Measurements from ENCODE around the gene ZNF462. TPM values are rescaled to one million over a fixed set of nuclear protein-coding genes. Genes with fewer than 3 reads are reported as not detected.

Gene ZNF462
- total and polyA plus RNA-seq, 2 experiments from 2014 or later = 40.0 to 101 TPM

- no peak for TF ChIP-seq ZNF462 (CRISPR knock-in tag; IDR thresholded peaks at IDR 0.05)
- no peak for TF ChIP-seq CREB1 (CRISPR knock-in tag; IDR thresholded peaks at IDR 0.05; ENCODE audit: low read depth)
- TF ChIP-seq REST (IDR thresholded peaks at IDR 0.05; ENCODE audit: unreplicated experiment) = no peak
- TF ChIP-seq POLR2AphosphoS5 (IDR thresholded peaks at IDR 0.05; ENCODE audit: low read depth) = no peak
- no peak for TF ChIP-seq EZH2phosphoT487 (IDR thresholded peaks at IDR 0.05; ENCODE audit: unreplicated experiment)
Measured at GRCh38 chr9:106820866-106821265, 42.1 kb upstream of the ZNF462 start (continued).

GRCh38 chr9:106828070-106828469, 34.9 kb upstream of the ZNF462 start:
- peak overlapping the region; percentile 53; the same call in 1 of the 2 replicates for H2AFZ ChIP-seq
- no peaks in the 10 kb centered on the region for H4K20me1 ChIP-seq (replicated peaks; ENCODE audit: insufficient read depth)
- H3K4me3 ChIP-seq = no peak overlapping the region
- Mint-ChIP-seq H3K36me3 (ENCODE audit: low read depth) (no peaks in the 10 kb centered on the region), H3K9me3 (peaks cover 2% of the 10 kb centered on the region; the same call in 2 of the 3 replicates), H3K4me1 (0 out of 3 replicates have a peak, but pooled peaks cover 3% of the 10 kb centered on the region), H3K27ac (no peak overlapping the region), H3K4me3 (no peak overlapping the region), H3K27me3 (ENCODE audit: insufficient read depth, low read depth, poor library complexity) (no peaks in the 10 kb centered on the region)
- H3K9me2 ChIP-seq (ENCODE audit: insufficient read depth) = 0 out of 2 replicates have a peak, but pooled peaks cover 6% of the 10 kb centered on the region
- no peaks in the 10 kb centered on the region for H3F3A ChIP-seq (replicated peaks; ENCODE audit: low read depth)
- ATAC-seq = no peak
- no peak for DNase-seq (ENCODE audit: low spot score)
- H3K4me1 ChIP-seq (ENCODE audit: insufficient read depth) = 0 out of 2 replicates have a peak, but pooled peaks cover 2% of the 10 kb centered on the region
- H3K4me2 ChIP-seq = no peak overlapping the region
- H3K27me3 ChIP-seq (ENCODE audit: insufficient read depth) = no peaks in the 10 kb centered on the region
- H3K36me3 ChIP-seq (ENCODE audit: insufficient read depth) = no peaks in the 10 kb centered on the region
- H3K27ac ChIP-seq (ENCODE audit: low read depth) = no peak overlapping the region
- H3K79me2 ChIP-seq (replicated peaks; ENCODE audit: insufficient read depth) = no peaks in the 10 kb centered on the region
- TF ChIP-seq ETS1 (IDR thresholded peaks at IDR 0.05) = no peak
- no peak for TF ChIP-seq JUNB (IDR thresholded peaks at IDR 0.05; ENCODE audit: unreplicated experiment)
- TF ChIP-seq STAT1 (IDR thresholded peaks at IDR 0.05; ENCODE audit: unreplicated experiment) = no peak
- TF ChIP-seq ZNF114 (CRISPR knock-in tag; IDR thresholded peaks at IDR 0.05) = no peak
- TF ChIP-seq EZH2 (IDR thresholded peaks at IDR 0.05; ENCODE audit: low read depth, unreplicated experiment) = no peak
